ENCODE results near the gene RPL5.

The RPL5 gene

GRCh38 chr1:92858564-92859399 is 26.9 kb downstream of the RPL5 start:
- peak; percentile 91 for DNase-seq

GRCh38 chr1:92859400-92860039 is 27.7 kb downstream of the RPL5 start:
- no peak for DNase-seq

- DNase-seq, result no peak
Observed at GRCh38 chr1:92862605-92863004, 30.8 kb downstream of the RPL5 start.

- DNase-seq, result no peak
Observed at GRCh38 chr1:92864131-92864530, 32.3 kb downstream of the RPL5 start.

- DNase-seq, result no peak
Observed at GRCh38 chr1:92870591-92870990, 38.8 kb downstream of the RPL5 start.

GRCh38 chr1:92872719-92873118 is 40.9 kb downstream of the RPL5 start:
- no peak for DNase-seq

- DNase-seq, result no peak
Observed at GRCh38 chr1:92874987-92875386, 43.1 kb downstream of the RPL5 start.

- no peak for DNase-seq
Observed at GRCh38 chr1:92876351-92876750, 44.5 kb downstream of the RPL5 start.

GRCh38 chr1:92877081-92877711 is 45.4 kb downstream of the RPL5 start:
- no peak for DNase-seq

- DNase-seq, result no peak
Observed at GRCh38 chr1:92877792-92878191, 46.0 kb downstream of the RPL5 start.

GRCh38 chr1:92879316-92879968 is 47.6 kb downstream of the RPL5 start:
- no peak for DNase-seq

GRCh38 chr1:92881391-92881790 is 49.6 kb downstream of the RPL5 start:
- no peak for DNase-seq

- no peak for DNase-seq
Observed at GRCh38 chr1:92882819-92883218, 51.0 kb downstream of the RPL5 start.

GRCh38 chr1:92883297-92883696 is 51.5 kb downstream of the RPL5 start:
- no peak for DNase-seq

- no peak for DNase-seq
Observed at GRCh38 chr1:92884195-92884594, 52.4 kb downstream of the RPL5 start.

- no peak for DNase-seq
Observed at GRCh38 chr1:92886886-92887419, 55.1 kb downstream of the RPL5 start.

- DNase-seq, result no peak
Observed at GRCh38 chr1:92887465-92887864, 55.6 kb downstream of the RPL5 start.

Data from amniotic stem cell (primary cell).